ENCODE measurements around the gene DAP. TPM values are rescaled to one million over a fixed set of nuclear protein-coding genes. Genes with fewer than 3 reads are reported as not detected.

Gene DAP
- total RNA-seq, 1 donor from 2014 or later: 117 TPM

DNA sequence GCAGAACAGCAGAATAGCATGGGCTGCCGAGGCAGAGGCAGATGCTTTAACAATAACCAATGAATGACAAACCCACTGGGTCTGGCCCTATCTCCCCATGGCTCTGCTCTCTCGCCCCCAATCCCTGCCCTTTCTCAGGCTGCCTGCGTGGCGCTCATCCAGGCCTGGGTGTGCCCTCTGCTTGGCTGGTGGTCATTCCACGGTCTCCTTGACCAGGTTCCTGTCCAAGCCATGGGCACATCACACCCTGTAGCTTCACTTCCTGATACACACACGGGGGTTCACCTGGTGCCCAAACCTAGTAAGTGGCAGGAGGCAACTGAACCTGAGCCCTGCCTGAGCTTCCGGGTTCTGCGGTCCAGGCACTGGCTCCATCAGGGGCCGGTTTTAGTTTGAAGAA is 87.6 kb downstream of the DAP start:
- no peak overlapping the region for H3K4me3 ChIP-seq
- peaks cover 5 to 13% of the 10 kb centered on the region in 2 donors for H3K36me3 ChIP-seq
- no peaks in the 10 kb centered on the region for H3K27me3 ChIP-seq
- no peak for DNase-seq (ENCODE audit: low spot score in 2 of 2)
- H3K27ac ChIP-seq: no peak overlapping the region
- intact Hi-C loops (cut with DNase I): no loop called here
- H3K9me3 ChIP-seq: no peaks in the 10 kb centered on the region
- no peaks in the 10 kb centered on the region for H3K4me1 ChIP-seq
- TF ChIP-seq, protein P1, sequence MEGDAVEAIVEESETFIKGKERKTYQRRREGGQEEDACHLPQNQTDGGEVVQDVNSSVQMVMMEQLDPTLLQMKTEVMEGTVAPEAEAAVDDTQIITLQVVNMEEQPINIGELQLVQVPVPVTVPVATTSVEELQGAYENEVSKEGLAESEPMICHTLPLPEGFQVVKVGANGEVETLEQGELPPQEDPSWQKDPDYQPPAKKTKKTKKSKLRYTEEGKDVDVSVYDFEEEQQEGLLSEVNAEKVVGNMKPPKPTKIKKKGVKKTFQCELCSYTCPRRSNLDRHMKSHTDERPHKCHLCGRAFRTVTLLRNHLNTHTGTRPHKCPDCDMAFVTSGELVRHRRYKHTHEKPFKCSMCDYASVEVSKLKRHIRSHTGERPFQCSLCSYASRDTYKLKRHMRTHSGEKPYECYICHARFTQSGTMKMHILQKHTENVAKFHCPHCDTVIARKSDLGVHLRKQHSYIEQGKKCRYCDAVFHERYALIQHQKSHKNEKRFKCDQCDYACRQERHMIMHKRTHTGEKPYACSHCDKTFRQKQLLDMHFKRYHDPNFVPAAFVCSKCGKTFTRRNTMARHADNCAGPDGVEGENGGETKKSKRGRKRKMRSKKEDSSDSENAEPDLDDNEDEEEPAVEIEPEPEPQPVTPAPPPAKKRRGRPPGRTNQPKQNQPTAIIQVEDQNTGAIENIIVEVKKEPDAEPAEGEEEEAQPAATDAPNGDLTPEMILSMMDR (IDR thresholded peaks at IDR 0.05): no peak

DNA sequence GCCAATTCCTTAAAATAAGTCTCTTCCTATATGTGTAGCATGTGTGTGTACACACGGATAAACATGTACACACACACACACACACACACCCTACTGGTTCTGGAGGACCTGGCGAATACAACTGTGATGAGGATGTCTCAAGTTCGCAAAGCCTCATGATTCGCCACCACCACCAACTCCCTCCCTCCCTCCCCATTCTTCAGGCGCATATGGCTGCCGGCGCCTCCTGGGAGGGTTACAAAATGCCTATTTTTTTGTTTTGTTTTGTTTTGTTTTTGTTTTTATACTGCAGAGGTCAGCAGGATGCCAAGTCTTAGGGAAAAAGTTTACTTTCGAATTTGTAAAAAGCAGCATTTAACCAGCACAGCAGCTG is 88.0 kb downstream of the DAP start:
- no peaks in the 10 kb centered on the region for H3K4me1 ChIP-seq
- TF ChIP-seq, protein P1 (IDR thresholded peaks at IDR 0.05): no peak

DNA sequence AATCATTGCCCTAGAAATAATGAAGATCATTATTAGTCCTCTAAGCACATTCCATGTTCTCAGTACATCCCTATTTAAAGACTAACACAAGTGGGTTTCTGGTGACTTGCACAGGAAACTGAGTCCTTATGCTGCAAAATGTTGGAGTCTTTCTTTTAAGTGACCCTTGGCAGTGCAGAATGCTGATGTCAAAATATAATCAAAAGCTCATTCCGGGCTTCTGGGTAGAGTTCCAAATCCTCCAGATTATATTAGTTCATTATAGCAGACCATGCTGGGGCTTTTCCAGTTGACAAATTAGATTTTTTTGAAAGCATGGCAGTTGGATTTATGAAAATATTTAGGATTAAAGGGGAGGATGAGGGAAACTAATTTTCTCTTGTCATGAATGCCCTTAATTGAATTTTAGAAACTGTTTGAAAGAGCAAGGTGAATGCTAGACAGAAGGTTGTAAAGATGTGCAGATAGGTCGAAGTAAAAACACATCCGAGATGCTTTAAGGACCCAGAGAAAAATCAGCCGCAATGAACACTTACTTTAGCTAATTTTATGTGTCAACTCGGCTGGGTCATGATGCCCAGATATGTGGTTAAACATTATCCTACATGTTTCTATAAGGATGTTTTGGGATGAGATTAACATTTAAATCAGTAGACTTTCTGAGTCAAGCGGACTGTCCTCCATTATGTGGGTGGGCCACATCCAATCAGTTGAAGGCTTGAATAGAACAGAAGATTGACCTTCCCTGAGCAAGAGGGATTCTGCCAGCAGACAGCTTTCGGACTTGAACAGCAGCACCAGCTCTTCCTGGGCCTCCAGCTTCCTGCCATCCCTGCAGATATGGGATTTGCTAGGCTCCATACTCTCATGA is 88.7 kb downstream of the DAP start:
- TF ChIP-seq, protein P1 (IDR thresholded peaks at IDR 0.05): no peak
- Histone ChIP-seq H3K27me3 (no peaks in the 10 kb centered on the region), H3K36me3 (peaks cover 0 to 2% of the 10 kb centered on the region in 2 donors), H3K9me3 (no peaks in the 10 kb centered on the region), H3K27ac (no peak overlapping the region), H3K4me3 (no peak overlapping the region), H3K4me1 (no peaks in the 10 kb centered on the region)
- intact Hi-C loops (cut with DNase I): no loop called here
- DNase-seq (ENCODE audit: low spot score in 2 of 2): no peak

More for the DNA sequence above, 88.0 kb downstream of the DAP start:
- no peaks in the 10 kb centered on the region for H3K9me3 ChIP-seq
- no peak for DNase-seq (ENCODE audit: low spot score in 2 of 2)
- no peak overlapping the region for H3K27ac ChIP-seq
- H3K27me3 ChIP-seq: no peaks in the 10 kb centered on the region
- H3K4me3 ChIP-seq: no peak overlapping the region
- intact Hi-C loops (cut with DNase I): no loop called here
- peaks cover under 1 to 9% of the 10 kb centered on the region in 2 donors for H3K36me3 ChIP-seq

DNA sequence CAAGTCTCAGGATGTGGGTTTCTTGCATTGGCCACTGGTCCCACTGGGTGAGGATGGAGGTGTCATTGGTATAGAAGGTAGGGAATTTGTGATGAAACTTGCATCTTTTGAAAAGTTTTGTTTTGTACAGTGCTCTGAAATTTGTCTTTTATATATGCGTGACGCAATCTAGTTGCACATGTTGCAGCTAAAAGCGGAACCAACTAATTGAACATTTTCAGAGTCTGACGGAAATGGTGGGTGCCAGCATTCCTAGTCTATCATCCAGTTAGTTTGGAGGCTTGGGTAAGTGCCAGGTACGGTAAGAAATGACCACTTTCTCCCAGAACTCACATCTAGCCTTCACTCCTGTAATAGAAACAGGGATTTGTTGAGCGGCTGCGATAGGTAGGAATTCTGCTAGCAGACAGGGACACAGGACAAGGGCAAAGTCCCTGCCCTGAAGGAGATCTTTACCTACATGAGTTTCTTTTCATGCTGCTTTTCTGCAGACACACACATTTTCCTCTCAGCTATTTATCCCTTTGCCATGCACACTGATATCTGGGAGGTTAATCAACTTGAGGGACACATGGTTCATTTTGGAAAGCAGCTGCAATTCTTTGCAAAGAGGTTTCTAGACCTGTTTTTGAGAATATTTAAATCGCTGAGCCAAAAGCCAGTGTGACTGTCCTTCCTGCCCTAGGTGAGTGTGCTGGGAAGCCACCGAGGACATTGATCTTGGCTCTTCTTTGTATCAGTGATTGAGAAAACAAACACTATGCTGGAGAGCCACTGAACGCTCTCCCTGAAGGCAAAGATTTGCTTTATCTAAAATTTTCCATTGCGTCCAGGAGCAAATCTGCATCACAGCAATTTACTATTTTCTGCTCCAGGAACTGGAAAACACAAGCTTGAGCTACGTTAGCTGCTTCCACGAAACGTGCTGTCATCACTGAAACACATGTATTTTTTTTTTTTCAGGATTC is 89.7 kb downstream of the DAP start:
- Histone ChIP-seq H3K27ac (no peak overlapping the region), H3K9me3 (no peaks in the 10 kb centered on the region), H3K4me3 (no peak overlapping the region), H3K4me1 (no peaks in the 10 kb centered on the region), H3K27me3 (no peaks in the 10 kb centered on the region), H3K36me3 (no peaks in the 10 kb centered on the region)
- TF ChIP-seq, protein P1 (IDR thresholded peaks at IDR 0.05): no peak
- intact Hi-C loops (cut with DNase I): no loop called here
- no peak for DNase-seq (ENCODE audit: low spot score in 2 of 2)

DNA sequence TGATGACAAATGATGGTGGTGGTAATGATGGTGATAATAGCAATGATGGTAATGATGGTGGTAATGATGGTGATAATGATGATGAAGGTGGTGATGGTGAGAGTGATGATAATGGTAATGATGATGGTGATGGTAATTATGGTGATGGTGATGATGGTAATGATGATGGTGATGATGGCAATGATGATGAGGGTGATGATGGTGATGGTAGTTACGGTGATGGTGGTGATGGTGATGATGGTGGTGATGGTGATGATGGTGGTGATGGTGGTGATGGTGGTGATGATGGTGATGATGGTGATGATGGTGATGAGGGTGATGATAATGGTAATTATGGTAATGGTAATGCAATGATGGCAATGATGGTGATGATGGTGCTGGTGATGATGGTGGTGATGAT is 91.1 kb downstream of the DAP start:
- Histone ChIP-seq H3K4me3 (no peak overlapping the region), H3K27me3 (no peaks in the 10 kb centered on the region), H3K9me3 (no peaks in the 10 kb centered on the region), H3K36me3 (no peaks in the 10 kb centered on the region), H3K4me1 (no peaks in the 10 kb centered on the region), H3K27ac (no peak overlapping the region)
- intact Hi-C loops (cut with DNase I): no loop called here
- TF ChIP-seq, protein P1 (IDR thresholded peaks at IDR 0.05): no peak
- no peak for DNase-seq (ENCODE audit: low spot score in 2 of 2)

All from ascending aorta (tissue), 2 donors.